Prostate gland (tissue), 2 donors: ENCODE results near the gene TSPAN2.

Source experiments
- POLR2A ChIP-seq: fragments of 450-650 bp; IDR thresholded peaks from one replicate; pipeline ENCODE4 v1.6.1; 2016; ENCODE audit warnings: antibody characterized with exemption, mild to moderate bottlenecking
- TF ChIP-seq, protein P1 (sequence below), 4 experiments: fragments of 200-600 bp in 2 of 4; fragments of 450-650 bp in 2 of 4; sonication (generic) in 2 of 4; IDR thresholded peaks; 1 replicate in 3 of 4; 2 replicates in 1 of 4; pipeline ENCODE4 v1.5.1; 2016 to 2019; ENCODE audit warnings: antibody characterized with exemption in 4 of 4, mild to moderate bottlenecking in 2 of 4, moderate library complexity in 2 of 4

DNA sequence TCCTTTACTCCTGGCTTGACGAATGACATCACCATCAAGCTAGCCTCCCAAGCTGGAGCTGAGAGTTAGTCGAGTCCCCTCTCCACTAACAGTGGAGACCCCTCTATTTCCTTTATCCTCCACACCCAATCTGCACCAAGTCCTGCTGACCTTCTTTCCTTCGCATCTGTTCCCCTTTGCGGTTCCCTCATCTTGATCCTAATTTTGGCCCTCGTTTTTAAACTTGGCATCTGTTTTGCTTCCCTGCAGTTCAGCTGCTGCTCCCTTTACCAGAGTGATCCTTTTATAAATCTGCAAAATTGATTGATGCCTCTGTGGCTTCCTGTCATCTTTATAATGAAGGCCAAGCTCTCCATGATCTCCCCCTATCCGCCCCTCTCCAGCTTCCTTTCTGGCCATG is 49.0 kb upstream of the TSPAN2 start:
- TF ChIP-seq POLR2A: no peak
- TF ChIP-seq, protein P1, sequence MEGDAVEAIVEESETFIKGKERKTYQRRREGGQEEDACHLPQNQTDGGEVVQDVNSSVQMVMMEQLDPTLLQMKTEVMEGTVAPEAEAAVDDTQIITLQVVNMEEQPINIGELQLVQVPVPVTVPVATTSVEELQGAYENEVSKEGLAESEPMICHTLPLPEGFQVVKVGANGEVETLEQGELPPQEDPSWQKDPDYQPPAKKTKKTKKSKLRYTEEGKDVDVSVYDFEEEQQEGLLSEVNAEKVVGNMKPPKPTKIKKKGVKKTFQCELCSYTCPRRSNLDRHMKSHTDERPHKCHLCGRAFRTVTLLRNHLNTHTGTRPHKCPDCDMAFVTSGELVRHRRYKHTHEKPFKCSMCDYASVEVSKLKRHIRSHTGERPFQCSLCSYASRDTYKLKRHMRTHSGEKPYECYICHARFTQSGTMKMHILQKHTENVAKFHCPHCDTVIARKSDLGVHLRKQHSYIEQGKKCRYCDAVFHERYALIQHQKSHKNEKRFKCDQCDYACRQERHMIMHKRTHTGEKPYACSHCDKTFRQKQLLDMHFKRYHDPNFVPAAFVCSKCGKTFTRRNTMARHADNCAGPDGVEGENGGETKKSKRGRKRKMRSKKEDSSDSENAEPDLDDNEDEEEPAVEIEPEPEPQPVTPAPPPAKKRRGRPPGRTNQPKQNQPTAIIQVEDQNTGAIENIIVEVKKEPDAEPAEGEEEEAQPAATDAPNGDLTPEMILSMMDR (IDR thresholded peaks at IDR 0.05): no peak
